K562 (cell line): ENCODE data around the gene FAM118B. TPM values are rescaled to one million over a fixed set of nuclear protein-coding genes. Genes with fewer than 3 reads are reported as not detected.

Experiments
- ERF ChIP-seq: fragments of 450-650 bp; formaldehyde crosslinking; IDR thresholded peaks from 2 replicates; pipeline ENCODE4 v1.4.0; 2020; ENCODE audit warnings: mild to moderate bottlenecking, mixed read lengths
- GATAD2A ChIP-seq: fragments of 450-650 bp; IDR thresholded peaks from 2 replicates; pipeline ENCODE4 v1.6.1; 2017
- HNRNPH1 ChIP-seq: fragments of 200-400 bp; formaldehyde crosslinking; optimal IDR thresholded peaks from 2 replicates; pipeline ENCODE3; 2017; ENCODE audit warnings: low read depth, mild to moderate bottlenecking, low read length, moderate library complexity
- IRF2 ChIP-seq: sonication (generic); formaldehyde crosslinking; IDR thresholded peaks from 2 replicates; pipeline ENCODE4 v1.8.1; 2022; ENCODE audit warnings: mild to moderate bottlenecking, missing genetic modification reagents
- KLF1 ChIP-seq: fragments of 450-650 bp; IDR thresholded peaks from 2 replicates; pipeline ENCODE4 v1.6.1; 2016; ENCODE audit warnings: missing genetic modification characterization, missing compliant biosample characterization
- MTF1 ChIP-seq: fragments of 250-450 bp; sonication (Bioruptor Pico); IDR thresholded peaks from 2 replicates; pipeline ENCODE4 v1.9.0; 2021; ENCODE audit warnings: moderate library complexity, mild to moderate bottlenecking, inconsistent platforms, borderline replicate concordance
- MYNN ChIP-seq, 2 experiments: sonication (generic); formaldehyde crosslinking in 1 of 2; IDR thresholded peaks; 2 replicates each; pipeline versions ENCODE4 v1.5.0 to v1.6.1; 2016 to 2020; ENCODE audit warnings: antibody characterized with exemption in 1 of 2, missing genetic modification reagents in 1 of 2
- NCOA2 ChIP-seq, 2 experiments: fragments of 450-650 bp; IDR thresholded peaks; 2 replicates each; pipeline ENCODE4 v1.6.1; 2018; ENCODE audit warnings: mild to moderate bottlenecking in 2 of 2, moderate library complexity in 1 of 2; ENCODE audit not compliant: partially characterized antibody in 2 of 2
- NCOA4 ChIP-seq: fragments of 450-650 bp; IDR thresholded peaks from 2 replicates; pipeline ENCODE4 v1.6.1; 2018; ENCODE audit warnings: mild to moderate bottlenecking; ENCODE audit not compliant: partially characterized antibody
- NCOR1 ChIP-seq: fragments of 450-650 bp; IDR thresholded peaks from 2 replicates; pipeline ENCODE4 v1.6.1; 2016; ENCODE audit warnings: mild to moderate bottlenecking, moderate library complexity
- POLR2AphosphoS2 ChIP-seq: IDR thresholded peaks from 2 replicates; pipeline ENCODE4 v1.6.1; 2012; ENCODE audit warnings: low read length, improper control_type of control experiment
- PPARD ChIP-seq: fragments of 250-450 bp; sonication (Bioruptor Pico); IDR thresholded peaks from 2 replicates; pipeline ENCODE4 v1.8.0; 2022; ENCODE audit warnings: inconsistent platforms, mild to moderate bottlenecking, moderate library complexity
- RNF2 ChIP-seq: sonication (generic); IDR thresholded peaks from 2 replicates; pipeline ENCODE4 v1.6.1; 2016
- SAFB ChIP-seq: fragments of 200-400 bp; formaldehyde crosslinking; IDR thresholded peaks from 2 replicates; pipeline ENCODE4 v1.6.1; 2017; ENCODE audit warnings: low read depth, low read length, borderline replicate concordance
- XRCC3 ChIP-seq: fragments of 450-650 bp; IDR thresholded peaks from 2 replicates; pipeline ENCODE4 v1.6.1; 2017; ENCODE audit warnings: mild to moderate bottlenecking, moderate library complexity
- ZFPM2 ChIP-seq: fragments of 250-450 bp; sonication (Bioruptor Pico); IDR thresholded peaks from 2 replicates; pipeline ENCODE4 v1.5.1; 2022; ENCODE audit warnings: mild to moderate bottlenecking
- ZNF12 ChIP-seq: sonication (generic); formaldehyde crosslinking; IDR thresholded peaks from 2 replicates; pipeline ENCODE4 v1.4.0; 2020; ENCODE audit warnings: mild to moderate bottlenecking, missing genetic modification reagents
- ZNF174 ChIP-seq: fragments of 250-450 bp; sonication (Bioruptor Pico); IDR thresholded peaks from 2 replicates; pipeline ENCODE4 v1.4.0; 2020; ENCODE audit warnings: mild to moderate bottlenecking
- ZNF224 ChIP-seq: sonication (generic); formaldehyde crosslinking; IDR thresholded peaks from 2 replicates; pipeline ENCODE4 v1.8.0; 2022; ENCODE audit warnings: mild to moderate bottlenecking, missing genetic modification reagents
- ZNF431 ChIP-seq: sonication (generic); formaldehyde crosslinking; IDR thresholded peaks from 2 replicates; pipeline ENCODE4 v1.8.0; 2022; ENCODE audit warnings: mild to moderate bottlenecking, missing genetic modification reagents
- ZNF699 ChIP-seq: fragments of 250-450 bp; sonication (Bioruptor Pico); IDR thresholded peaks from 2 replicates; pipeline ENCODE4 v1.8.0; 2021; ENCODE audit warnings: mild to moderate bottlenecking, moderate library complexity; ENCODE audit not compliant: insufficient replicate concordance
- polyA plus RNA-seq, 8 experiments: library from polyadenylated mRNA; depleted of rRNA in 4 of 8; stranded (reverse) in 5 of 8; unstranded in 3 of 8; fragments of >200 nt; fragmentation: Nextera tagmentation in 2 of 8; fragmentation: Illumina TruSeq in 1 of 8; extraction: Ambion mirVana in 2 of 8; extraction: Trizol in 1 of 8; gene quantifications; 2 replicates each; pipeline versions ENCODE4 v1.2.1 to v1.2.3, GENCODE V29; 2011 to 2014; ENCODE audit warnings: inconsistent platforms in 1 of 8, missing spikeins in 1 of 8
- total RNA-seq, 7 experiments: library from RNA; depleted of rRNA in 6 of 7; stranded (reverse); fragments of >200 nt in 6 of 7; fragmentation: Illumina TruSeq in 2 of 7; extraction: Trizol in 2 of 7; gene quantifications; 2 replicates each; pipeline versions ENCODE4 v1.2.1 to v1.2.3, GENCODE V29; 2011 to 2021; ENCODE audit warnings: low replicate concordance in 1 of 7
- TF ChIP-seq, protein P1 (sequence below), 3 experiments: IDR thresholded peaks in 2 of 3; conservative IDR thresholded peaks in 1 of 3; 2 replicates each; pipeline ENCODE4 v1.5.1; 2011 to 2012; ENCODE audit warnings: low read length in 3 of 3, mild to moderate bottlenecking in 3 of 3, control low read depth in 2 of 3, improper control_type of control experiment in 1 of 3, inconsistent platforms in 1 of 3, low read depth in 1 of 3, mixed read lengths in 1 of 3, moderate library complexity in 1 of 3; ENCODE audit not compliant: insufficient read depth in 2 of 3
- TF ChIP-seq, protein P2 (sequence below): fragments of 150-350 bp; IDR thresholded peaks from 2 replicates; pipeline ENCODE4 v1.6.1; 2014; ENCODE audit warnings: low read depth, mild to moderate bottlenecking, low read length, borderline replicate concordance
- TF ChIP-seq, protein P3 (sequence below): fragments of 450-650 bp; formaldehyde crosslinking; IDR thresholded peaks from 2 replicates; pipeline ENCODE4 v1.4.0; 2022; ENCODE audit warnings: missing genetic modification characterization

The FAM118B gene
- total and polyA plus RNA-seq, 9 of the 15 experiments (the other 6 are each of a cell fraction or from before 2014, with no cell fraction given), result 12.0 to 49.0 (median 22.1) TPM

DNA sequence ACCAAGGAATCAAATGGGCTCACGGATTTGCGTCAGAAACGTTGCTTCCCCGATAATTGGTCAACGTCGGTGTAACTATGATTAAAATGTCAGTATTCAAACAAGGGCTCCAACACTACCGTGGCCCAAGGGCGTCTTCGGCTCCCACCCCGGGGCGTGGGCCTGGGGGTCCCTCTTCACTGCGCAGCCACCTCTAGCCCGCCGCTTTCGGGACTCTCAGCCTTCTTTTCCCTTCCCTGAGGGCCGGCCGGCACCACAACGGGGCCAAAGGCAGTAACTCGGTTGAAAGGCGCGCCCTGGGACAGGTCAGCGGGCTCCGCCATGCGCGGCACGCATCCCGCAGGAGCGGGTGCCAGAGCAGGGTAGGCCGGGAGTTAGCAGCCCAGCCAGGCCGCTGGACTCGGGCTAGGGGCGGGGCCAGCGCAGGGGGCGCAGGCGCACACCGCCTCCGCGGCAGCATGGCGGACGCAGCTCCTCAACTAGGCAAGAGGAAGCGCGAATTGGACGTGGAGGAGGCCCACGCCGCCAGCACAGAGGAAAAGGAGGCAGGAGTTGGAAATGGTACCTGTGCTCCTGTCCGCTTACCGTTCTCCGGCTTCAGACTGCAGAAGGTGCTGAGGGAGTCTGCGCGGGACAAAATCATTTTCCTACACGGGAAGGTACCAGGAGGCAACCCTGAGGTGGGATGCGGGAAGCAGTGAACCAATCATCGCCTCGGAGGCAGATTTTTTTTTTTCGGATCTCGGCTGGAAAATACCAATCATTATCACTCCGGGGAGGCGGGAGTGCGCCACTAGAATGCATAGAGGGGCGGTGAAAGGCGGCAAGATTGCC lies 92.3 kb downstream of the FAM118B start, which contains the start of gene DCPS (continued):
- TF ChIP-seq ERF (CRISPR knock-in tag), result no peak
- no peak for TF ChIP-seq SAFB
- TF ChIP-seq, protein P1, sequence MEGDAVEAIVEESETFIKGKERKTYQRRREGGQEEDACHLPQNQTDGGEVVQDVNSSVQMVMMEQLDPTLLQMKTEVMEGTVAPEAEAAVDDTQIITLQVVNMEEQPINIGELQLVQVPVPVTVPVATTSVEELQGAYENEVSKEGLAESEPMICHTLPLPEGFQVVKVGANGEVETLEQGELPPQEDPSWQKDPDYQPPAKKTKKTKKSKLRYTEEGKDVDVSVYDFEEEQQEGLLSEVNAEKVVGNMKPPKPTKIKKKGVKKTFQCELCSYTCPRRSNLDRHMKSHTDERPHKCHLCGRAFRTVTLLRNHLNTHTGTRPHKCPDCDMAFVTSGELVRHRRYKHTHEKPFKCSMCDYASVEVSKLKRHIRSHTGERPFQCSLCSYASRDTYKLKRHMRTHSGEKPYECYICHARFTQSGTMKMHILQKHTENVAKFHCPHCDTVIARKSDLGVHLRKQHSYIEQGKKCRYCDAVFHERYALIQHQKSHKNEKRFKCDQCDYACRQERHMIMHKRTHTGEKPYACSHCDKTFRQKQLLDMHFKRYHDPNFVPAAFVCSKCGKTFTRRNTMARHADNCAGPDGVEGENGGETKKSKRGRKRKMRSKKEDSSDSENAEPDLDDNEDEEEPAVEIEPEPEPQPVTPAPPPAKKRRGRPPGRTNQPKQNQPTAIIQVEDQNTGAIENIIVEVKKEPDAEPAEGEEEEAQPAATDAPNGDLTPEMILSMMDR (IDR thresholded peaks at IDR 0.05 in 2 of 3, conservative IDR thresholded peaks at IDR 0.05 in 1 of 3; ENCODE audit: insufficient read depth in 2 of 3, low read depth in 1 of 3, low read length in 3 of 3), result no peak
- TF ChIP-seq ZFPM2 (CRISPR knock-in tag), result no peak
- TF ChIP-seq POLR2AphosphoS2, result peak; percentile 55; the same call in 1 of the 2 replicates
- no peak for TF ChIP-seq NCOR1
- no peak for TF ChIP-seq MYNN (IDR thresholded peaks at IDR 0.05)
- TF ChIP-seq MYNN (CRISPR knock-in tag; IDR thresholded peaks at IDR 0.05), result no peak
- TF ChIP-seq NCOA4, result no peak
- TF ChIP-seq PPARD, result no peak
- TF ChIP-seq KLF1 (tag), result no peak
- no peak for TF ChIP-seq ZNF224 (CRISPR knock-in tag)
- TF ChIP-seq ZNF174, result no peak
- TF ChIP-seq HNRNPH1, result no peak
- TF ChIP-seq IRF2 (CRISPR knock-in tag), result no peak
- no peak for TF ChIP-seq MTF1 (CRISPR knock-in tag)
- TF ChIP-seq XRCC3, result no peak
- no peak for TF ChIP-seq ZNF699 (CRISPR knock-in tag)
- TF ChIP-seq ZNF431, result no peak; the same call in none of the 2 replicates
- TF ChIP-seq RNF2, result peak; percentile 57; the same call in 1 of the 2 replicates
- TF ChIP-seq, protein P2, sequence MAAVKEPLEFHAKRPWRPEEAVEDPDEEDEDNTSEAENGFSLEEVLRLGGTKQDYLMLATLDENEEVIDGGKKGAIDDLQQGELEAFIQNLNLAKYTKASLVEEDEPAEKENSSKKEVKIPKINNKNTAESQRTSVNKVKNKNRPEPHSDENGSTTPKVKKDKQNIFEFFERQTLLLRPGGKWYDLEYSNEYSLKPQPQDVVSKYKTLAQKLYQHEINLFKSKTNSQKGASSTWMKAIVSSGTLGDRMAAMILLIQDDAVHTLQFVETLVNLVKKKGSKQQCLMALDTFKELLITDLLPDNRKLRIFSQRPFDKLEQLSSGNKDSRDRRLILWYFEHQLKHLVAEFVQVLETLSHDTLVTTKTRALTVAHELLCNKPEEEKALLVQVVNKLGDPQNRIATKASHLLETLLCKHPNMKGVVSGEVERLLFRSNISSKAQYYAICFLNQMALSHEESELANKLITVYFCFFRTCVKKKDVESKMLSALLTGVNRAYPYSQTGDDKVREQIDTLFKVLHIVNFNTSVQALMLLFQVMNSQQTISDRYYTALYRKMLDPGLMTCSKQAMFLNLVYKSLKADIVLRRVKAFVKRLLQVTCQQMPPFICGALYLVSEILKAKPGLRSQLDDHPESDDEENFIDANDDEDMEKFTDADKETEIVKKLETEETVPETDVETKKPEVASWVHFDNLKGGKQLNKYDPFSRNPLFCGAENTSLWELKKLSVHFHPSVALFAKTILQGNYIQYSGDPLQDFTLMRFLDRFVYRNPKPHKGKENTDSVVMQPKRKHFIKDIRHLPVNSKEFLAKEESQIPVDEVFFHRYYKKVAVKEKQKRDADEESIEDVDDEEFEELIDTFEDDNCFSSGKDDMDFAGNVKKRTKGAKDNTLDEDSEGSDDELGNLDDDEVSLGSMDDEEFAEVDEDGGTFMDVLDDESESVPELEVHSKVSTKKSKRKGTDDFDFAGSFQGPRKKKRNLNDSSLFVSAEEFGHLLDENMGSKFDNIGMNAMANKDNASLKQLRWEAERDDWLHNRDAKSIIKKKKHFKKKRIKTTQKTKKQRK, result no peak
- no peak for TF ChIP-seq NCOA2 (IDR thresholded peaks at IDR 0.05; ENCODE audit: partially characterized antibody in 2 of 2)
- peak; percentile 71 for TF ChIP-seq ZNF12
- TF ChIP-seq, protein P3, sequence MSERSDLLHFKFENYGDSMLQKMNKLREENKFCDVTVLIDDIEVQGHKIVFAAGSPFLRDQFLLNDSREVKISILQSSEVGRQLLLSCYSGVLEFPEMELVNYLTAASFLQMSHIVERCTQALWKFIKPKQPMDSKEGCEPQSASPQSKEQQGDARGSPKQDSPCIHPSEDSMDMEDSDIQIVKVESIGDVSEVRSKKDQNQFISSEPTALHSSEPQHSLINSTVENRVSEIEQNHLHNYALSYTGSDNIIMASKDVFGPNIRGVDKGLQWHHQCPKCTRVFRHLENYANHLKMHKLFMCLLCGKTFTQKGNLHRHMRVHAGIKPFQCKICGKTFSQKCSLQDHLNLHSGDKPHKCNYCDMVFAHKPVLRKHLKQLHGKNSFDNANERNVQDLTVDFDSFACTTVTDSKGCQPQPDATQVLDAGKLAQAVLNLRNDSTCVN, result no peak
- peak; percentile 88 for TF ChIP-seq GATAD2A
